ENCODE data around the gene NPLOC4. TPM values are rescaled to one million over a fixed set of nuclear protein-coding genes. Genes with fewer than 3 reads are reported as not detected.
A peak's percentile ranks its signal among the peaks of the same experiment; 100 is the strongest.

Gene NPLOC4
- polyA plus RNA-seq, 1 of the 3 experiments (the other 2 are of a cell fraction): 88.6 TPM

DNA sequence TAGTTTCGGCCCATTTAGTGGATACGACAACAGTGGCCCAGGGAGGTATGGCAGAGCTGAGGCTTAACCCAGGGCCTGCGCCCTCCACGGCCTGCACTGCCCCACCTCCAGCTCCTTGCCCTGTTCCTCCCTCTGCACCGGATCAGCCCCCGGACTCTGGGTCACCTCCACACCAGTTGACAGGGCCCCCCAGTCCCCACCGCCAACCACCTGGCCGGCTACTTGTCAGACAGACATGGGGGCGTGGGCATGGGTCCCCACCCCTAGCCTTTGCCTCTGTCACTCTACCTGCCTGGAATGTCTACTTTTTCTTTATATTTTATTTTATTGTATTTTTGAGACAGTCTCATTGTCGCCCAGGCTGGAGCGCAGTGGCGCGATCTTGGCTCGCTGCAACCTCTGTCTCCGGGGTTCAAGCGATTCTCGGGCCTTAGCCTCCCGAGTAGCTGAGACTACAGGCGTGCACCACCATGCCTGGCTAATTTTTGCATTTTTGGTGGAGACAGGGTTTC is 121.3 kb downstream of the NPLOC4 start (continued):
- TF ChIP-seq FOXM1 (IDR thresholded peaks at IDR 0.05; ENCODE audit: low read depth) (no peak), FOSL2 (IDR thresholded peaks at IDR 0.05; ENCODE audit: borderline replicate concordance, low read depth) (no peak)
- TF ChIP-seq, protein P1, sequence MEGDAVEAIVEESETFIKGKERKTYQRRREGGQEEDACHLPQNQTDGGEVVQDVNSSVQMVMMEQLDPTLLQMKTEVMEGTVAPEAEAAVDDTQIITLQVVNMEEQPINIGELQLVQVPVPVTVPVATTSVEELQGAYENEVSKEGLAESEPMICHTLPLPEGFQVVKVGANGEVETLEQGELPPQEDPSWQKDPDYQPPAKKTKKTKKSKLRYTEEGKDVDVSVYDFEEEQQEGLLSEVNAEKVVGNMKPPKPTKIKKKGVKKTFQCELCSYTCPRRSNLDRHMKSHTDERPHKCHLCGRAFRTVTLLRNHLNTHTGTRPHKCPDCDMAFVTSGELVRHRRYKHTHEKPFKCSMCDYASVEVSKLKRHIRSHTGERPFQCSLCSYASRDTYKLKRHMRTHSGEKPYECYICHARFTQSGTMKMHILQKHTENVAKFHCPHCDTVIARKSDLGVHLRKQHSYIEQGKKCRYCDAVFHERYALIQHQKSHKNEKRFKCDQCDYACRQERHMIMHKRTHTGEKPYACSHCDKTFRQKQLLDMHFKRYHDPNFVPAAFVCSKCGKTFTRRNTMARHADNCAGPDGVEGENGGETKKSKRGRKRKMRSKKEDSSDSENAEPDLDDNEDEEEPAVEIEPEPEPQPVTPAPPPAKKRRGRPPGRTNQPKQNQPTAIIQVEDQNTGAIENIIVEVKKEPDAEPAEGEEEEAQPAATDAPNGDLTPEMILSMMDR (IDR thresholded peaks at IDR 0.05): no peak
- TF ChIP-seq, protein P2, sequence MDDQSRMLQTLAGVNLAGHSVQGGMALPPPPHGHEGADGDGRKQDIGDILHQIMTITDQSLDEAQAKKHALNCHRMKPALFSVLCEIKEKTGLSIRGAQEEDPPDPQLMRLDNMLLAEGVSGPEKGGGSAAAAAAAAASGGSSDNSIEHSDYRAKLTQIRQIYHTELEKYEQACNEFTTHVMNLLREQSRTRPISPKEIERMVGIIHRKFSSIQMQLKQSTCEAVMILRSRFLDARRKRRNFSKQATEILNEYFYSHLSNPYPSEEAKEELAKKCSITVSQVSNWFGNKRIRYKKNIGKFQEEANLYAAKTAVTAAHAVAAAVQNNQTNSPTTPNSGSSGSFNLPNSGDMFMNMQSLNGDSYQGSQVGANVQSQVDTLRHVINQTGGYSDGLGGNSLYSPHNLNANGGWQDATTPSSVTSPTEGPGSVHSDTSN (IDR thresholded peaks at IDR 0.05): no peak
- TF ChIP-seq, protein P3, sequence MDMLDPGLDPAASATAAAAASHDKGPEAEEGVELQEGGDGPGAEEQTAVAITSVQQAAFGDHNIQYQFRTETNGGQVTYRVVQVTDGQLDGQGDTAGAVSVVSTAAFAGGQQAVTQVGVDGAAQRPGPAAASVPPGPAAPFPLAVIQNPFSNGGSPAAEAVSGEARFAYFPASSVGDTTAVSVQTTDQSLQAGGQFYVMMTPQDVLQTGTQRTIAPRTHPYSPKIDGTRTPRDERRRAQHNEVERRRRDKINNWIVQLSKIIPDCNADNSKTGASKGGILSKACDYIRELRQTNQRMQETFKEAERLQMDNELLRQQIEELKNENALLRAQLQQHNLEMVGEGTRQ (IDR thresholded peaks at IDR 0.05; ENCODE audit: borderline replicate concordance, low read depth, low read length): no peak

DNA sequence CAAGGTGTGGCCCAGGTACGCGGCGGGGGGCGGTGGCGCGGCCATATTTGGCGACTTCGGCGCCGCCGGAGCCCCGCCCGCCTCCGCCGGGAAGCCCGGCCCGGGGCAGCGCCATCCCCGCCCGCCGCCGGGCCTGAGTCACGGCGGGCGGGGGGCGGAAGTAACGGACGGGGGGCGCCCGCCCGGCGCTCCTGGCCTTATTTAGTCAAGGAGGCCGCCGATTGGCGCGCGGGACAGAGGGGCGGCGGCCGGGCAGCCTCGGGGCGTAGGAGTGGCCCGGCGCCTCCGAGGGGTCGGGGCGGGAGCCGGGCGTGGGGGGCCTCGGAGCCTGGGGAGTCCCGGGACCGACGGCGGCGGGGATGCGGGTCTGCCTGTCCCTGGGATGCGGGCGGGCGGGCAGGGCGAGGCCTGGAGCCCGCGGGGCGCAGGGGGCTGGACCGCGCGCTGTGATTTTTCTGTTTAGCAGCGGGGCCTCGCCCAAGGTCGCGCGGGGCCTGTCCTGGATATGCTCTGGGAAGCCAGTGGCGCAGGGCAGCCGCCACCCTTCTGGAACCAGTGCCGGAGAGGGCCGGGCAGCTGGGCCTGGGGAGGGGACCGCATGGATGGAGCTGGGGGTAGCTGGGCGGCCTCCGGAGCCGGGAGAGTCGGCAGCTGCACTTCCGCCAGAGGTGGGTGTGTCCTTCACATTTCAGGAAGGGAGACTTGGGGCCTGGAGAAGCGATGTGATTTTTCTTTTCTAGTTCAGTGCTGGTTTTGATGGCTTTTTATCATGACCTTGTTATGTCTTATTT is 122.0 kb downstream of the NPLOC4 start:
- WGBS (ENCODE audit: low lambda C conversion rate): 2% methylated on average over 12 of the region's 82 CpGs
- no peak overlapping the region for H2AFZ ChIP-seq (ENCODE audit: low read depth)
- H3K79me2 ChIP-seq (ENCODE audit: insufficient read depth): peaks cover 91% of the 10 kb centered on the region
- peaks cover 17 to 46% of the 10 kb centered on the region in 2 experiments; a peak in 3 of 4 replicates for H3K4me1 ChIP-seq (ENCODE audit: control insufficient read depth in 1 of 2, insufficient read depth in 2 of 2, low read depth in 1 of 2, low read length in 1 of 2)
- H3K4me2 ChIP-seq: peak overlapping the region; percentile 98
- CTCF ChIA-PET: interaction anchor here (0.6 to 1.3 kb wide), 4 partner anchors 30 to 223 kb away, joined by 3 to 4 read pairs (median 3); no protein-coding TSS in a partner anchor
- peaks cover 22 to 26% of the 10 kb centered on the region in 2 experiments for H3K36me3 ChIP-seq (replicated peaks in 1 of 2; ENCODE audit: control insufficient read depth in 1 of 2, insufficient read depth in 2 of 2, low read length in 1 of 2)
- no peaks in the 10 kb centered on the region for H3K9me2 ChIP-seq
- no peaks in the 10 kb centered on the region for H3K27me3 ChIP-seq (ENCODE audit: insufficient read depth)
- POLR2A ChIA-PET: interaction anchor here (0.7 to 1.5 kb wide), 5 partner anchors 9 to 276 kb away, joined by 3 to 5 read pairs (median 3); partner anchors contain the start of genes NDUFAF8 and TEPSIN
- peak; percentile 90 for DNase-seq
- H3K9ac ChIP-seq: peak overlapping the region; percentile 84
- H3K27ac ChIP-seq (ENCODE audit: low read depth in 2 of 2, low read length in 1 of 2): peak overlapping the region; percentile 88 to 93
- peak overlapping the region; percentile 69 to 73 for H3K4me3 ChIP-seq (ENCODE audit: low read depth in 2 of 2, low read length in 1 of 2)
- peaks cover 47% of the 10 kb centered on the region for H3F3A ChIP-seq (replicated peaks; ENCODE audit: insufficient read depth)
- peaks cover 35% of the 10 kb centered on the region for H4K20me1 ChIP-seq (ENCODE audit: insufficient read depth)
- no peaks in the 10 kb centered on the region for H3K9me3 ChIP-seq
- TF ChIP-seq FOXJ3 (CRISPR knock-in tag; IDR thresholded peaks at IDR 0.05): no peak
- TF ChIP-seq SMC3 (IDR thresholded peaks at IDR 0.05; ENCODE audit: low read depth, low read length): no peak
- TF ChIP-seq, protein P2 (IDR thresholded peaks at IDR 0.05): no peak
- TF ChIP-seq NRF1 (IDR thresholded peaks at IDR 0.05; ENCODE audit: low read depth, low read length): no peak; the same call in 1 of the 2 replicates
- TF ChIP-seq EZH2phosphoT487 (IDR thresholded peaks at IDR 0.05; ENCODE audit: borderline replicate concordance, low read depth): no peak
- TF ChIP-seq FOXM1 (IDR thresholded peaks at IDR 0.05; ENCODE audit: low read depth): no peak
- TF ChIP-seq, protein P4, sequence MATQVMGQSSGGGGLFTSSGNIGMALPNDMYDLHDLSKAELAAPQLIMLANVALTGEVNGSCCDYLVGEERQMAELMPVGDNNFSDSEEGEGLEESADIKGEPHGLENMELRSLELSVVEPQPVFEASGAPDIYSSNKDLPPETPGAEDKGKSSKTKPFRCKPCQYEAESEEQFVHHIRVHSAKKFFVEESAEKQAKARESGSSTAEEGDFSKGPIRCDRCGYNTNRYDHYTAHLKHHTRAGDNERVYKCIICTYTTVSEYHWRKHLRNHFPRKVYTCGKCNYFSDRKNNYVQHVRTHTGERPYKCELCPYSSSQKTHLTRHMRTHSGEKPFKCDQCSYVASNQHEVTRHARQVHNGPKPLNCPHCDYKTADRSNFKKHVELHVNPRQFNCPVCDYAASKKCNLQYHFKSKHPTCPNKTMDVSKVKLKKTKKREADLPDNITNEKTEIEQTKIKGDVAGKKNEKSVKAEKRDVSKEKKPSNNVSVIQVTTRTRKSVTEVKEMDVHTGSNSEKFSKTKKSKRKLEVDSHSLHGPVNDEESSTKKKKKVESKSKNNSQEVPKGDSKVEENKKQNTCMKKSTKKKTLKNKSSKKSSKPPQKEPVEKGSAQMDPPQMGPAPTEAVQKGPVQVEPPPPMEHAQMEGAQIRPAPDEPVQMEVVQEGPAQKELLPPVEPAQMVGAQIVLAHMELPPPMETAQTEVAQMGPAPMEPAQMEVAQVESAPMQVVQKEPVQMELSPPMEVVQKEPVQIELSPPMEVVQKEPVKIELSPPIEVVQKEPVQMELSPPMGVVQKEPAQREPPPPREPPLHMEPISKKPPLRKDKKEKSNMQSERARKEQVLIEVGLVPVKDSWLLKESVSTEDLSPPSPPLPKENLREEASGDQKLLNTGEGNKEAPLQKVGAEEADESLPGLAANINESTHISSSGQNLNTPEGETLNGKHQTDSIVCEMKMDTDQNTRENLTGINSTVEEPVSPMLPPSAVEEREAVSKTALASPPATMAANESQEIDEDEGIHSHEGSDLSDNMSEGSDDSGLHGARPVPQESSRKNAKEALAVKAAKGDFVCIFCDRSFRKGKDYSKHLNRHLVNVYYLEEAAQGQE (IDR thresholded peaks at IDR 0.05; ENCODE audit: low read depth, low read length): no peak
- no peak for TF ChIP-seq GATA2 (CRISPR knock-in tag; IDR thresholded peaks at IDR 0.05)
- no peak for TF ChIP-seq MEF2A (IDR thresholded peaks at IDR 0.05; ENCODE audit: borderline replicate concordance, low read depth)
- TF ChIP-seq FOSL2 (IDR thresholded peaks at IDR 0.05; ENCODE audit: borderline replicate concordance, low read depth): peak; percentile 48; the same call in 1 of the 2 replicates
- TF ChIP-seq, protein P5, sequence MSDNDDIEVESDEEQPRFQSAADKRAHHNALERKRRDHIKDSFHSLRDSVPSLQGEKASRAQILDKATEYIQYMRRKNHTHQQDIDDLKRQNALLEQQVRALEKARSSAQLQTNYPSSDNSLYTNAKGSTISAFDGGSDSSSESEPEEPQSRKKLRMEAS (IDR thresholded peaks at IDR 0.05; ENCODE audit: low read depth): peak; percentile 91
- no peak; the same call in 1 of the 2 replicates for TF ChIP-seq TCF12 (IDR thresholded peaks at IDR 0.05)
- TF ChIP-seq ELF1 (IDR thresholded peaks at IDR 0.05): peak; percentile 55
- TF ChIP-seq TAF1 (IDR thresholded peaks at IDR 0.05; ENCODE audit: borderline replicate concordance, low read depth, low read length): peak; percentile 44
- peak; percentile 86; the same call in 1 of the 2 replicates for TF ChIP-seq SIN3A (IDR thresholded peaks at IDR 0.05; ENCODE audit: borderline replicate concordance, low read depth, low read length)
- TF ChIP-seq RCOR1 (IDR thresholded peaks at IDR 0.05; ENCODE audit: low read length): no peak

All from SK-N-SH (cell line).